OCI-LY3 (cell line): ENCODE measurements around the gene EIF3F.

Experiments used
- CTCF ChIP-seq: fragments of 200-600, 300-600 bp; sonication (generic); IDR thresholded peaks from 2 replicates; pipeline ENCODE4 v1.5.1; 2014; ENCODE audit warnings: antibody characterized with exemption, low read length, low read depth
- EZH2phosphoT487 ChIP-seq: fragments of 200-600 bp; shearing (Covaris generic); IDR thresholded peaks from 2 replicates; pipeline ENCODE4 v1.6.1; 2018; ENCODE audit warnings: antibody characterized with exemption, mixed run types, low read depth

GRCh38 chr11:7967826-7968225 lies 19.3 kb upstream of the EIF3F start:
- no peak for TF ChIP-seq CTCF
- TF ChIP-seq EZH2phosphoT487, result no peak
